ENCODE data around the gene LTBP1.
"Not testable (repeated sequence)": the region's sequence is repeated elsewhere in the genome, so short reads cannot be mapped to it uniquely, and the experiment has no call there.

The LTBP1 gene

GRCh38 chr2:33343387-33343895, 396.7 kb downstream of the LTBP1 start:
- DNase-seq (ENCODE audit: low read depth in 2 of 2), result no peak

GRCh38 chr2:33344230-33344629, 397.5 kb downstream of the LTBP1 start:
- DNase-seq (ENCODE audit: low read depth in 2 of 2), result no peak

- DNase-seq (ENCODE audit: low read depth in 2 of 2), result no peak
These were observed 401.1 kb downstream of the LTBP1 start for GRCh38 chr2:33347856-33348255.

GRCh38 chr2:33350632-33351031, 403.9 kb downstream of the LTBP1 start:
- no peak for DNase-seq (ENCODE audit: low read depth in 2 of 2)

GRCh38 chr2:33351781-33352180, 405.0 kb downstream of the LTBP1 start:
- no peak for DNase-seq (ENCODE audit: low read depth in 2 of 2)

GRCh38 chr2:33354981-33355380, 408.2 kb downstream of the LTBP1 start:
- no peak for DNase-seq (ENCODE audit: low read depth in 2 of 2)

GRCh38 chr2:33358878-33359277, 412.1 kb downstream of the LTBP1 start:
- no peak for DNase-seq (ENCODE audit: low read depth in 2 of 2)

GRCh38 chr2:33363325-33364298, 416.9 kb downstream of the LTBP1 start:
- DNase-seq (ENCODE audit: low read depth in 2 of 2), result no peak

GRCh38 chr2:33365264-33365970, 418.7 kb downstream of the LTBP1 start:
- no peak for DNase-seq (ENCODE audit: low read depth in 2 of 2)

GRCh38 chr2:33366473-33366872, 419.7 kb downstream of the LTBP1 start:
- DNase-seq (ENCODE audit: low read depth in 2 of 2), result no peak

GRCh38 chr2:33368524-33368923, 421.8 kb downstream of the LTBP1 start:
- DNase-seq (ENCODE audit: low read depth in 2 of 2), result not testable (repeated sequence)

GRCh38 chr2:33369191-33369590, 422.4 kb downstream of the LTBP1 start:
- no peak for DNase-seq (ENCODE audit: low read depth in 2 of 2)

- DNase-seq (ENCODE audit: low read depth in 2 of 2), result no peak
These were observed 424.0 kb downstream of the LTBP1 start for GRCh38 chr2:33370636-33371265.

GRCh38 chr2:33371304-33372090, 424.7 kb downstream of the LTBP1 start:
- no peak for DNase-seq (ENCODE audit: low read depth in 2 of 2)

- DNase-seq (ENCODE audit: low read depth in 2 of 2), result no peak
These were observed 426.3 kb downstream of the LTBP1 start for GRCh38 chr2:33372940-33373553.

GRCh38 chr2:33373986-33374385, 427.2 kb downstream of the LTBP1 start:
- DNase-seq (ENCODE audit: low read depth in 2 of 2), result no peak

GRCh38 chr2:33375054-33375453, 428.3 kb downstream of the LTBP1 start:
- DNase-seq (ENCODE audit: low read depth in 2 of 2), result no peak

- DNase-seq (ENCODE audit: low read depth in 2 of 2), result no peak
These were observed 430.3 kb downstream of the LTBP1 start for GRCh38 chr2:33377048-33377447.

GRCh38 chr2:33378556-33379210, 431.9 kb downstream of the LTBP1 start:
- DNase-seq (ENCODE audit: low read depth in 2 of 2), result no peak

- no peak for DNase-seq (ENCODE audit: low read depth in 2 of 2)
These were observed 433.4 kb downstream of the LTBP1 start for GRCh38 chr2:33380001-33380609.

Measured in stimulated activated CD8-positive, alpha-beta memory T cell treated with anti-CD3 and anti-CD28 coated beads, Interleukin-7, amount 100 ng/mL, for 4 hours (primary cell).